Stimulated activated CD8-positive, alpha-beta memory T cell treated with anti-CD3 and anti-CD28 coated beads, Interleukin-7, amount 100 ng/mL, for 24 hours (primary cell): ENCODE measurements around the gene ITGB2.
"Not testable (repeated sequence)": the region's sequence is repeated elsewhere in the genome, so short reads cannot be mapped to it uniquely, and the experiment has no call there.

Experiments used
- DNase-seq: peaks from one replicate; pipeline ENCODE4 v3.0.0-alpha.2; 2020; ENCODE audit warnings: low read depth

Gene ITGB2

GRCh38 chr21:44940116-44940631 lies 19.5 kb upstream of the ITGB2 start:
- DNase-seq: no peak

- peak; percentile 61 for DNase-seq
Observed at GRCh38 chr21:44939532-44940115, 18.9 kb upstream of the ITGB2 start, which contains the start of gene SLX9. Gene SLX9, plus strand, starts transcription at chr21:44940029. Its CDS starts 29 bp downstream, at chr21:44940058.

DNA sequence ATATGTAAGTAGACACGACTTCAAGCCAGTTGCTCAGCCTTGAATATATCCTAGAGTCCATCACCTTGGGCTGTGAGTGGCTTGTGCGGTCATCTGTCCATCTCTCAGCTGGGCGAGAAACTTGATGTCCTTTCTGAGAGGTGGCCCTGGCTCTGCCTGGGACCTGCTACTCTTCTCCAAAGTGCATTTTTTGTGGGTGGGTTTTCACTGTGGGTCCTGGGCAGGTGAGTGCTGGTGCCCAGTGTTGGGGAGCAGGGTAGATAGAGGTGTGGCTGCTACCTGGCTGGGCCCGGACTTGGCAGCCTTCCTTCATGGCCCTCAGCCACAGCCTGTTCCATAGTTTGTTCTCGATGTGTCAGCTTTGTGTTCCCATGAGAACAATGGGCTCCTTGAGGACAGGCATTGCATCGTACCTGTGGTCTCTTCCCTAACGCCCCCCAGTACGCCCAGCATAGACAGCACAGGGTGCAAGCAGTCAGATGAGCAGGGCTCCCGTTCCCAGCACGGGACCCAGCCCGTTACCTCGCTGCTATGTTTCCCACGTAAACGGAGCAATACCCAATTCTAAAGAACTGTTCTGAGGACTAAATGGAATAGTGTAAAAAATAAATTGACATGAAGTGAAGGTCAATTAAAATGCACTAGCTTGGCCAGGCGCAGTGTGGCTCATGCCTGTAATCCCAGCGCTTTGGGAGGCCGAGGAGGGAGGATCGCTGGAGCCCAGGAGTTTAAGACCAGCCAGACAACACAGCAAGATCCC lies 18.3 kb upstream of the ITGB2 start:
- DNase-seq: no peak

DNA sequence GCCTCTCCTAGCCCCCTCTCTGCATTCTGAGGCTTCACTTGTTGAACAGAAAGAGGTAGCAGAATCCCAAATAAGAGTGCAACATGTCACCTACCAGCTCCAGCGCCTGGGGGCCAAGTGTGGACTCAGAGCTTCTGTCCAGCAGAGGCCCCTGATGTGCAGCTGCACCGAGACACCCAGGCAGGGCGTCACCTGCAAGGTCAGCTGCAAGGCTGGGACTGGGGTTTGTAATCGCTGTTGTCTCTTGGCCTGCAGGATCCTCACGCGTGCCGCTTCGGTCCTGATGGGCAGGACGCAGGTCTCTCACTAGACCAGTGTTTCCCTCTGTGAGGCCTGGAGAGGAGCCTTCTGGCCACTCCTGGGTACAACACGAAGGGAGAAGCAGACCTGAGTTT lies 14.8 kb upstream of the ITGB2 start:
- DNase-seq: no peak

GRCh38 chr21:44934797-44935532 lies 14.3 kb upstream of the ITGB2 start:
- DNase-seq: no peak

GRCh38 chr21:44934276-44934675 lies 13.6 kb upstream of the ITGB2 start:
- no peak for DNase-seq

DNA sequence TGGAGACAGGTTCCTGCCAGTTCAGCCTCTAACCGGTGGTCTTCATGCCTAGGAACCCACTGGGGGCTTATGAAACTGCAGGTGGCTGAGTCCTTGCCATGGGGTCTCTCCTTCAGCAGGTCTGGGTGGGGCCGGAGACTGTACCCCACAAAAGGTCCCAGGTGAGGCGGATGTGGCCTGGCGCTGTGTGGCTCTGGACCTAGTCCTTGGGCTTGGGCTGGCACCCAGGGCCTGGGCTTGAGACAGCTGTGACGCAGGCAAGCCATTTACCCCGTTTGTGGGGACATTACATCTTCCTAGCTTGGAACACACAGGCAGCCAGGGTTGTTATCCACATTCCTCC lies 13.2 kb upstream of the ITGB2 start:
- no peak for DNase-seq

GRCh38 chr21:44933199-44933917 lies 12.7 kb upstream of the ITGB2 start:
- no peak for DNase-seq

DNA sequence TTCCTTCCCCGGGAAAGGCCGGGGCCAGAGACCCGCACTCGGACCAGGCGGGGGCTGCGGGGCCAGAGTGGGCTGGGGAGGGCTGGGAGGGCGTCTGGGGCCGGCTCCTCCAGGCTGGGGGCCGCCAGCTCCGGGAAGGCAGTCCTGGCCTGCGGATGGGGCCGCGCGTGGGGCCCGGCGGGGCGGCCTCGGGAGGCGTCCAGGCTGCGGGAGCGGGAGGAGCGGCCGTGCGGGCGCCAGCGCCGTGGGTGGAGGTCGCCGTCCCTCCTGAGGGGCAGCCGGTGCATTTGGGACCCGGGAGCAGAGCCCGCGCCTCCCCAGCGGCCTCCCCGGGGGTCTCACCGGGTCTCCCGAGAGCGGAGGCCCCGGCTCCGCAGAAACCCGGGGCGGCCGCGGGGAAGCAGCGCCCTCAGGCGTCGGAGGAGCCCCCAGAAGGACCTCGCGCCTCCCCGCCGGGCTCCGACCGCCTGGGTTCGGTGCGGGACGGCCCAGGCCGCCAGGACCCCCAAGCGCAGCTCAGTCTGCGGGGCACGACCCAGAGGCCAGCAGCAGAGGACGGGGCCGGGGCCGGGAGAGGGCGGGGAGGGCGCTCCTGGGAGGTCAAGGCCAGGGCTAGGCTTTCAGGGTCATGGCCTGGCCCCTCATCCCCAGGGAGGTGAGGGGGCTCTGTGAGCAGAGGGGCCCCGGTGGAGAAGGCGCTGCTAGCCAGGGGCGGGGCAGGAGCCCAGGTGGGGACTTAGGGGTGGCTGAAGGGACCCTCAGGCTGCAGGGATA lies 11.9 kb upstream of the ITGB2 start:
- DNase-seq: no peak

GRCh38 chr21:44931501-44932407 lies 11.1 kb upstream of the ITGB2 start:
- no peak for DNase-seq

DNA sequence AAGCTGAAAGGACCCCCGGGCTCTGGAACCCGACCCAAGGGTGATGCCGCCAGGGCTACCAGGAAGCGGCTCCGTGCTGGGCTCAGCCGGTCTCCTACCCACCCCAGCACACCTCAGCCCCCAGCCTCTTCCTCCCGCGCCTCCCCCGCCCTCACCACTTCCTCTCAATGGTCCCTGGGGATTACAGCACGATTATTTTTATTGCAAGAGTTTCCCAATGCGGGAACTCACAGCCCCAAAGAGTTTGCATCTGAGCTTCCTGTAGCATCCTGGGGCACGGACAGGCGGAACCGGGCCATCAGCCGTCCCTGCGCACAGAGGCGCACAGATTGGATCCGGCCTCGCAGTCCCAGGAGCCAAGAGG lies 10.4 kb upstream of the ITGB2 start:
- DNase-seq: no peak

GRCh38 chr21:44930543-44930981 lies 9.9 kb upstream of the ITGB2 start:
- DNase-seq: no peak

GRCh38 chr21:44929799-44930542 lies 9.3 kb upstream of the ITGB2 start:
- no peak for DNase-seq

DNA sequence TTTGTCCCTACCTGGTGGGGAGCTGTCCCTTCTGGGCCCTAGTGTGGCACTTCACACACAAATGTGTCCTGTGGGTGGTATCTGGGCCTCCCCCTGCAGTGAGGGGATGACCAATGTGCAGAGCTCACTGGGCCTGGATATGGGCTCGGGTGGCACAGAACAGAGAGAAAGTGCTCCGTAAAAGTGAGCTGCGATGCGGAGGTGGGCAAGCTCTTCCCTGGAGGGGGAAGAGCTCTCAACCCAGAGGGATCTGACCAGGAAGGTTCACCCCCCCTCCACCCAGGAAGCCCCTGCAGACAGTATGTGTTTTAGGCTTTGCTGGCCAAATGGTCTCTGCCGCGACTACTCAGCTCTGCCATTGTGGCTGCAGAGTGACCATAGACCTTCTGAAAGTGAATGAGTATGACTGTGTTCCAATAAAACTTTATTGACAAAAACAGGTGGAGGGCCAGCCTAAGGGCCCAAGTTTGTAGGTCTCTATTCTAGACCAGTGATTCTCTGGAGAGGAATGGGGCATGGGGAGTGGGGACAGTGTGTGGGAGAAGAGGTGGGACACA lies 8.6 kb upstream of the ITGB2 start:
- no peak for DNase-seq

- DNase-seq: not testable (repeated sequence)
Observed at GRCh38 chr21:44928500-44929241, 8.0 kb upstream of the ITGB2 start.

- DNase-seq: peak; percentile 79
Observed at GRCh38 chr21:44927587-44928461, 7.1 kb upstream of the ITGB2 start.

DNA sequence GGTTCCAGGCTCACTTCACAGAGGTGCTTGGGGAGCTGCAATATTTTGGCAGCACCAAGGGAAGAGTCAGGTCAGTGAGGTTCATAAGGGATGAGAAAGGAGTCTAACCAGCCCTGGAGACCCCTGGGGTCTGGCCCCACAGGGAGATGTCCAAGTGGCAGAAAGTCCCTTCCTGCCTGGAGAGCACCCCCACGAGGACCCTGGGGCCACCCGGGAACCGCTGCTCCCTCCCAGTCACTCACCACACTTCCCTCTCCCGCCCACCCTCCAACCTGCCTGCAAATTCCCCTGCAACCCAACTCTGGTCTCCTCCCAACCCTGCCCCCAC lies 6.5 kb upstream of the ITGB2 start:
- DNase-seq: no peak
